ENCODE results near the gene MDGA2. TPM values are rescaled to one million over a fixed set of nuclear protein-coding genes. Genes with fewer than 3 reads are reported as not detected.

MDGA2 gene
- total and polyA plus RNA-seq, 9 of the 15 experiments (the other 6 are each of a cell fraction or from before 2014, with no cell fraction given): 0.01 to 0.18 (median 0.03) TPM; not detected in 5

DNA sequence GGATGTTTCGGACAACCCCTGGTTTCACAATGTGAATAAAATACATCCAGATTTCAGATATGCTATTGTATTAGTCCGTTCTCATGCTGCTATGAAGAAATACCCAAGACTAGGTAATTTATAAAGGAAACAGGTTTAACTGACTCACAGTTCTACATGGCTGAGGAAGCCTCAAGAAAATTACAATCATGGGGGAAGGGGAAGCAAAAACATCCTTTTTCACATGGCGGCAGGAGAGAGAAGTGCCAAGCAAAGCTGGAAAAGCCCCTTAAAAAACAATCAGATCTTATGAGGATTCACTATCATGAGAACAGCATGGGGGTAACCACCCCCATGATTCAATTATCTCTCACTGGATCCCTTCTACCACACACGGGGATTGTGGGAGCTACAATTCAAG is 451.7 kb downstream of the MDGA2 start:
- Histone ChIP-seq H3K36me3 (ENCODE audit: control insufficient read depth, insufficient read depth, low read length) (no peaks in the 10 kb centered on the region), H3K4me3 (no peak overlapping the region), H3K9me1 (ENCODE audit: control insufficient read depth, insufficient read depth, low read length) (no peaks in the 10 kb centered on the region), H3K9ac (ENCODE audit: insufficient read depth in 1 of 2, low read depth in 2 of 2, low read length in 2 of 2) (no peak overlapping the region), H3K9me3 (replicated peaks; ENCODE audit: control insufficient read depth, insufficient read depth, low read depth, low read length) (no peaks in the 10 kb centered on the region), H2AFZ (ENCODE audit: low read depth, low read length) (no peak overlapping the region), H3K27me3 (ENCODE audit: control insufficient read depth in 2 of 2, insufficient read depth in 2 of 2, low read length in 2 of 2) (no peaks in the 10 kb centered on the region), H3K4me2 (ENCODE audit: insufficient read depth, low read length) (no peak overlapping the region), H3K27ac (ENCODE audit: extremely low read depth, low read depth, low read length) (no peak overlapping the region), H3K79me2 (ENCODE audit: control insufficient read depth, insufficient read depth, low read length) (no peaks in the 10 kb centered on the region), H3K4me1 (replicated peaks in 1 of 2; ENCODE audit: control insufficient read depth in 2 of 2, insufficient read depth in 2 of 2, low read length in 2 of 2) (no peaks in the 10 kb centered on the region), H4K20me1 (replicated peaks; ENCODE audit: control insufficient read depth, insufficient read depth, low read length) (no peaks in the 10 kb centered on the region)
- intact Hi-C loops (cut with micrococcal nuclease) (no loop called here), in situ Hi-C loops (cut with MboI) (no loop called here)
- POLR2A ChIA-PET: no interaction called here
- no TSS peak for BruUV-seq (replicated peaks)
- ATAC-seq: no peak
- WGBS (ENCODE audit: insufficient coverage, low coverage, missing lambda C conversion rate): 10% methylated on average over 4 of the region's 4 CpGs
- DNase-seq (ENCODE audit: extremely low read depth in 1 of 4, low spot score in 3 of 4): no peak
- no peak for FAIRE-seq
- CTCF ChIA-PET (ENCODE audit: low intra/inter-chr PET ratio): no interaction called here
- no peak for TF ChIP-seq NFYB (IDR thresholded peaks at IDR 0.05; ENCODE audit: extremely low read depth, insufficient read length)
- no peak for TF ChIP-seq ZNF431 (CRISPR knock-in tag; IDR thresholded peaks at IDR 0.05)
- TF ChIP-seq, protein P1, sequence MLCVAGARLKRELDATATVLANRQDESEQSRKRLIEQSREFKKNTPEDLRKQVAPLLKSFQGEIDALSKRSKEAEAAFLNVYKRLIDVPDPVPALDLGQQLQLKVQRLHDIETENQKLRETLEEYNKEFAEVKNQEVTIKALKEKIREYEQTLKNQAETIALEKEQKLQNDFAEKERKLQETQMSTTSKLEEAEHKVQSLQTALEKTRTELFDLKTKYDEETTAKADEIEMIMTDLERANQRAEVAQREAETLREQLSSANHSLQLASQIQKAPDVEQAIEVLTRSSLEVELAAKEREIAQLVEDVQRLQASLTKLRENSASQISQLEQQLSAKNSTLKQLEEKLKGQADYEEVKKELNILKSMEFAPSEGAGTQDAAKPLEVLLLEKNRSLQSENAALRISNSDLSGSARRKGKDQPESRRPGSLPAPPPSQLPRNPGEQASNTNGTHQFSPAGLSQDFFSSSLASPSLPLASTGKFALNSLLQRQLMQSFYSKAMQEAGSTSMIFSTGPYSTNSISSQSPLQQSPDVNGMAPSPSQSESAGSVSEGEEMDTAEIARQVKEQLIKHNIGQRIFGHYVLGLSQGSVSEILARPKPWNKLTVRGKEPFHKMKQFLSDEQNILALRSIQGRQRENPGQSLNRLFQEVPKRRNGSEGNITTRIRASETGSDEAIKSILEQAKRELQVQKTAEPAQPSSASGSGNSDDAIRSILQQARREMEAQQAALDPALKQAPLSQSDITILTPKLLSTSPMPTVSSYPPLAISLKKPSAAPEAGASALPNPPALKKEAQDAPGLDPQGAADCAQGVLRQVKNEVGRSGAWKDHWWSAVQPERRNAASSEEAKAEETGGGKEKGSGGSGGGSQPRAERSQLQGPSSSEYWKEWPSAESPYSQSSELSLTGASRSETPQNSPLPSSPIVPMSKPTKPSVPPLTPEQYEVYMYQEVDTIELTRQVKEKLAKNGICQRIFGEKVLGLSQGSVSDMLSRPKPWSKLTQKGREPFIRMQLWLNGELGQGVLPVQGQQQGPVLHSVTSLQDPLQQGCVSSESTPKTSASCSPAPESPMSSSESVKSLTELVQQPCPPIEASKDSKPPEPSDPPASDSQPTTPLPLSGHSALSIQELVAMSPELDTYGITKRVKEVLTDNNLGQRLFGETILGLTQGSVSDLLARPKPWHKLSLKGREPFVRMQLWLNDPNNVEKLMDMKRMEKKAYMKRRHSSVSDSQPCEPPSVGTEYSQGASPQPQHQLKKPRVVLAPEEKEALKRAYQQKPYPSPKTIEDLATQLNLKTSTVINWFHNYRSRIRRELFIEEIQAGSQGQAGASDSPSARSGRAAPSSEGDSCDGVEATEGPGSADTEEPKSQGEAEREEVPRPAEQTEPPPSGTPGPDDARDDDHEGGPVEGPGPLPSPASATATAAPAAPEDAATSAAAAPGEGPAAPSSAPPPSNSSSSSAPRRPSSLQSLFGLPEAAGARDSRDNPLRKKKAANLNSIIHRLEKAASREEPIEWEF (CRISPR knock-in tag; IDR thresholded peaks at IDR 0.05): no peak
- no peak for TF ChIP-seq RFX1 (IDR thresholded peaks at IDR 0.05)
- TF ChIP-seq, protein P2, sequence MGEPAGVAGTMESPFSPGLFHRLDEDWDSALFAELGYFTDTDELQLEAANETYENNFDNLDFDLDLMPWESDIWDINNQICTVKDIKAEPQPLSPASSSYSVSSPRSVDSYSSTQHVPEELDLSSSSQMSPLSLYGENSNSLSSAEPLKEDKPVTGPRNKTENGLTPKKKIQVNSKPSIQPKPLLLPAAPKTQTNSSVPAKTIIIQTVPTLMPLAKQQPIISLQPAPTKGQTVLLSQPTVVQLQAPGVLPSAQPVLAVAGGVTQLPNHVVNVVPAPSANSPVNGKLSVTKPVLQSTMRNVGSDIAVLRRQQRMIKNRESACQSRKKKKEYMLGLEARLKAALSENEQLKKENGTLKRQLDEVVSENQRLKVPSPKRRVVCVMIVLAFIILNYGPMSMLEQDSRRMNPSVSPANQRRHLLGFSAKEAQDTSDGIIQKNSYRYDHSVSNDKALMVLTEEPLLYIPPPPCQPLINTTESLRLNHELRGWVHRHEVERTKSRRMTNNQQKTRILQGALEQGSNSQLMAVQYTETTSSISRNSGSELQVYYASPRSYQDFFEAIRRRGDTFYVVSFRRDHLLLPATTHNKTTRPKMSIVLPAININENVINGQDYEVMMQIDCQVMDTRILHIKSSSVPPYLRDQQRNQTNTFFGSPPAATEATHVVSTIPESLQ (CRISPR knock-in tag; IDR thresholded peaks at IDR 0.05): no peak
- no peak for TF ChIP-seq PHB2 (IDR thresholded peaks at IDR 0.05; ENCODE audit: low read depth)
- TF ChIP-seq MAFF (IDR thresholded peaks at IDR 0.05; ENCODE audit: low read length): no peak
- no peak for TF ChIP-seq ZNF12 (CRISPR knock-in tag; IDR thresholded peaks at IDR 0.05)
- TF ChIP-seq, protein P3, sequence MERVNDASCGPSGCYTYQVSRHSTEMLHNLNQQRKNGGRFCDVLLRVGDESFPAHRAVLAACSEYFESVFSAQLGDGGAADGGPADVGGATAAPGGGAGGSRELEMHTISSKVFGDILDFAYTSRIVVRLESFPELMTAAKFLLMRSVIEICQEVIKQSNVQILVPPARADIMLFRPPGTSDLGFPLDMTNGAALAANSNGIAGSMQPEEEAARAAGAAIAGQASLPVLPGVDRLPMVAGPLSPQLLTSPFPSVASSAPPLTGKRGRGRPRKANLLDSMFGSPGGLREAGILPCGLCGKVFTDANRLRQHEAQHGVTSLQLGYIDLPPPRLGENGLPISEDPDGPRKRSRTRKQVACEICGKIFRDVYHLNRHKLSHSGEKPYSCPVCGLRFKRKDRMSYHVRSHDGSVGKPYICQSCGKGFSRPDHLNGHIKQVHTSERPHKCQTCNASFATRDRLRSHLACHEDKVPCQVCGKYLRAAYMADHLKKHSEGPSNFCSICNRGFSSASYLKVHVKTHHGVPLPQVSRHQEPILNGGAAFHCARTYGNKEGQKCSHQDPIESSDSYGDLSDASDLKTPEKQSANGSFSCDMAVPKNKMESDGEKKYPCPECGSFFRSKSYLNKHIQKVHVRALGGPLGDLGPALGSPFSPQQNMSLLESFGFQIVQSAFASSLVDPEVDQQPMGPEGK (CRISPR knock-in tag; IDR thresholded peaks at IDR 0.05; ENCODE audit: borderline replicate concordance): no peak
- TF ChIP-seq BMI1 (IDR thresholded peaks at IDR 0.05; ENCODE audit: low read length): no peak
- TF ChIP-seq, protein P4, sequence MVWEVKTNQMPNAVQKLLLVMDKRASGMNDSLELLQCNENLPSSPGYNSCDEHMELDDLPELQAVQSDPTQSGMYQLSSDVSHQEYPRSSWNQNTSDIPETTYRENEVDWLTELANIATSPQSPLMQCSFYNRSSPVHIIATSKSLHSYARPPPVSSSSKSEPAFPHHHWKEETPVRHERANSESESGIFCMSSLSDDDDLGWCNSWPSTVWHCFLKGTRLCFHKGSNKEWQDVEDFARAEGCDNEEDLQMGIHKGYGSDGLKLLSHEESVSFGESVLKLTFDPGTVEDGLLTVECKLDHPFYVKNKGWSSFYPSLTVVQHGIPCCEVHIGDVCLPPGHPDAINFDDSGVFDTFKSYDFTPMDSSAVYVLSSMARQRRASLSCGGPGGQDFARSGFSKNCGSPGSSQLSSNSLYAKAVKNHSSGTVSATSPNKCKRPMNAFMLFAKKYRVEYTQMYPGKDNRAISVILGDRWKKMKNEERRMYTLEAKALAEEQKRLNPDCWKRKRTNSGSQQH (CRISPR knock-in tag; IDR thresholded peaks at IDR 0.05): no peak

Measured in K562 (cell line).